BJ (cell line): ENCODE results near the gene ARHGAP4. TPM values are rescaled to one million over a fixed set of nuclear protein-coding genes. Genes with fewer than 3 reads are reported as not detected.

Experiments used
- CTCF ChIA-PET: fragments of 350-600 bp; formaldehyde crosslinking; extraction: SDS; loops from one replicate; lab custom pipeline; 2021; ENCODE audit warnings: antibody characterized with exemption, inconsistent platforms; lab: Yijun Ruan, JAX
- POLR2A ChIA-PET: fragments of 300-600 bp; sonication (Branson Sonifier 250); formaldehyde crosslinking; extraction: SDS; loops from one replicate; lab custom pipeline; 2021; ENCODE audit warnings: antibody characterized with exemption; lab: Charles Lee
- DNase-seq: peaks from one replicate; pipeline ENCODE4 v3.0.0-alpha.2; 2011; ENCODE audit warnings: low read depth
- H3K27me3 ChIP-seq: 2 replicates; pipeline ENCODE4 v1.6.0; 2011; ENCODE audit warnings: low read length; ENCODE audit not compliant: control insufficient read depth, insufficient read depth
- H3K36me3 ChIP-seq: 2 replicates; pipeline ENCODE4 v1.5.1; 2011; ENCODE audit warnings: low read length; ENCODE audit not compliant: control insufficient read depth, insufficient read depth
- H3K4me3 ChIP-seq: 2 replicates; pipeline ENCODE4 v1.5.1; 2011; ENCODE audit warnings: low read depth, mild to moderate bottlenecking, control low read depth, low read length
- CTCF ChIP-seq: IDR thresholded peaks from 2 replicates; pipeline ENCODE4 v1.5.1; 2011; ENCODE audit warnings: low read depth, mild to moderate bottlenecking, control low read depth, inconsistent platforms, low read length, moderate library complexity; ENCODE audit not compliant: insufficient read depth
- polyA plus RNA-seq: library from polyadenylated mRNA; depleted of rRNA; stranded (reverse); fragments of >200 nt; gene quantifications from 2 replicates; pipeline ENCODE4 v1.2.3, GENCODE V29; 2011

Gene ARHGAP4
- polyA plus RNA-seq, 1 experiment, result 0.82 TPM

- CTCF ChIA-PET, result interaction anchor here (1.1 kb wide), 1 partner anchor 41 kb away, joined by 4 read pairs; no protein-coding TSS in a partner anchor
- POLR2A ChIA-PET, result no interaction called here
- no peak for TF ChIP-seq CTCF
- H3K36me3 ChIP-seq, result peaks cover 2% of the 10 kb centered on the region; the same call in 1 of the 2 replicates
- no peak overlapping the region for H3K4me3 ChIP-seq
- no peaks in the 10 kb centered on the region for H3K27me3 ChIP-seq
- no peak for DNase-seq
Observed at GRCh38 chrX:153881281-153881680, 44.8 kb downstream of the ARHGAP4 start.

GRCh38 chrX:153880440-153880815 is 45.6 kb downstream of the ARHGAP4 start:
- peaks cover 2% of the 10 kb centered on the region; the same call in 1 of the 2 replicates for H3K36me3 ChIP-seq
- no peak overlapping the region for H3K4me3 ChIP-seq
- no peak for TF ChIP-seq CTCF
- DNase-seq, result no peak
- ChIA-PET CTCF (no interaction called here), POLR2A (no interaction called here)
- no peaks in the 10 kb centered on the region for H3K27me3 ChIP-seq

GRCh38 chrX:153879741-153880439 is 46.2 kb downstream of the ARHGAP4 start:
- Histone ChIP-seq H3K4me3 (no peak overlapping the region), H3K27me3 (no peaks in the 10 kb centered on the region), H3K36me3 (peaks cover 2% of the 10 kb centered on the region; the same call in 1 of the 2 replicates)
- TF ChIP-seq CTCF, result no peak
- DNase-seq, result no peak
- CTCF ChIA-PET, result no interaction called here
- POLR2A ChIA-PET, result no interaction called here

GRCh38 chrX:153878969-153879653 is 47.0 kb downstream of the ARHGAP4 start:
- TF ChIP-seq CTCF, result no peak
- ChIA-PET CTCF (no interaction called here), POLR2A (no interaction called here)
- Histone ChIP-seq H3K36me3 (peaks cover 2% of the 10 kb centered on the region), H3K4me3 (no peak overlapping the region), H3K27me3 (no peaks in the 10 kb centered on the region)
- no peak for DNase-seq

GRCh38 chrX:153878345-153878744 is 47.7 kb downstream of the ARHGAP4 start:
- no peak for DNase-seq

More at GRCh38 chrX:153878345-153878744, 47.7 kb downstream of the ARHGAP4 start:
- H3K27me3 ChIP-seq, result no peaks in the 10 kb centered on the region
- H3K36me3 ChIP-seq, result peaks cover 2% of the 10 kb centered on the region
- ChIA-PET POLR2A (no interaction called here), CTCF (no interaction called here)
- TF ChIP-seq CTCF, result no peak
- H3K4me3 ChIP-seq, result no peak overlapping the region
